ENCODE results near the gene GAS2L2. TPM values are rescaled to one million over a fixed set of nuclear protein-coding genes. Genes with fewer than 3 reads are reported as not detected.

The GAS2L2 gene
- total and polyA plus RNA-seq, 10 donors = 0.02 to 0.03 (median 0.02) TPM; not detected in 7

- intact Hi-C loops (cut with DNase I; ENCODE audit: low total_unique reads) = no loop called here
- Histone ChIP-seq H3K36me3 (peaks cover 8 to 99% (median 64%) of the 10 kb centered on the region in 6 donors), H3K4me3 (no peak overlapping the region), H3K9me3 (no peaks in the 10 kb centered on the region), H3K27me3 (replicated peaks in 1 of 7) (no peaks in the 10 kb centered on the region), H3K4me1 (no peaks in the 10 kb centered on the region), H3K27ac (no peak overlapping the region)
- TF ChIP-seq CTCF (IDR thresholded peaks at IDR 0.05 in 8 of 11, conservative IDR thresholded peaks at IDR 0.05 in 3 of 11) (no peak), POLR2A (IDR thresholded peaks at IDR 0.05) (no peak), POLR2AphosphoS5 (IDR thresholded peaks at IDR 0.05) (no peak)
- 95 to 100% (median 99%) methylated on average over 2 of the region's 2 CpGs for WGBS, 5 donors
- DNase-seq = no peak
Observed at GRCh38 chr17:35723735-35724134, 29.3 kb downstream of the GAS2L2 start.

- Histone ChIP-seq H3K36me3 (peaks cover 0 to 99% (median 61%) of the 10 kb centered on the region in 6 donors), H3K9me3 (no peaks in the 10 kb centered on the region), H3K4me1 (peaks cover 3 to 21% (median 15%) of the 10 kb centered on the region in 6 donors), H3K27ac (no peak overlapping the region), H3K27me3 (replicated peaks in 1 of 7) (no peaks in the 10 kb centered on the region), H3K4me3 (no peak overlapping the region)
- no peak for TF ChIP-seq POLR2A (IDR thresholded peaks at IDR 0.05)
- WGBS, 5 donors = 88 to 91% (median 90%) methylated on average over 2 of the region's 2 CpGs
- no peak for DNase-seq
- intact Hi-C loops (cut with DNase I; ENCODE audit: low total_unique reads) = no loop called here
Observed at GRCh38 chr17:35717475-35717874, 35.6 kb downstream of the GAS2L2 start.

- TF ChIP-seq POLR2AphosphoS5 (IDR thresholded peaks at IDR 0.05) = no peak
- TF ChIP-seq POLR2A (IDR thresholded peaks at IDR 0.05) = no peak
- TF ChIP-seq CTCF (IDR thresholded peaks at IDR 0.05 in 8 of 11, conservative IDR thresholded peaks at IDR 0.05 in 3 of 11) = no peak
- Histone ChIP-seq H3K27me3 (replicated peaks in 1 of 7) (no peaks in the 10 kb centered on the region), H3K27ac (no peak overlapping the region), H3K4me3 (no peak overlapping the region), H3K4me1 (peaks cover 4 to 23% (median 19%) of the 10 kb centered on the region in 6 donors), H3K36me3 (peaks cover 0 to 99% (median 61%) of the 10 kb centered on the region in 6 donors), H3K9me3 (no peaks in the 10 kb centered on the region)
- 88 to 99% (median 92%) methylated on average over 4 of the region's 4 CpGs for WGBS, 5 donors
- intact Hi-C loops (cut with DNase I; ENCODE audit: low total_unique reads) = no loop called here
- DNase-seq = no peak
Observed at GRCh38 chr17:35716897-35717465, 36.1 kb downstream of the GAS2L2 start.

- H3K9me3 ChIP-seq = no peaks in the 10 kb centered on the region
- TF ChIP-seq POLR2A (IDR thresholded peaks at IDR 0.05) (no peak), POLR2AphosphoS5 (IDR thresholded peaks at IDR 0.05) (no peak), CTCF (IDR thresholded peaks at IDR 0.05 in 8 of 11, conservative IDR thresholded peaks at IDR 0.05 in 3 of 11) (no peak)
- intact Hi-C loops (cut with DNase I; ENCODE audit: low total_unique reads) = no loop called here
- H3K27ac ChIP-seq = no peak overlapping the region
- no peak for DNase-seq
- H3K4me1 ChIP-seq = peaks cover 4 to 26% (median 19%) of the 10 kb centered on the region in 6 donors
- no peaks in the 10 kb centered on the region for H3K27me3 ChIP-seq (replicated peaks in 1 of 7)
- H3K4me3 ChIP-seq = no peak overlapping the region
- peaks cover 0 to 99% (median 57%) of the 10 kb centered on the region in 6 donors for H3K36me3 ChIP-seq
- 78 to 92% (median 90%) methylated on average over 3 of the region's 3 CpGs for WGBS, 5 donors
Observed at GRCh38 chr17:35716173-35716572, 36.9 kb downstream of the GAS2L2 start.
